Esophagus squamous epithelium (tissue), 4 donors: ENCODE results near the gene SYTL2.

Experiments used
- POLR2A ChIP-seq, 4 donors: fragments of 450-650 bp; IDR thresholded peaks; one replicate each; pipeline ENCODE4 v1.6.1; 2017; ENCODE audit warnings: antibody characterized with exemption in 4 of 4, mild to moderate bottlenecking in 4 of 4, moderate library complexity in 3 of 4
- TF ChIP-seq, protein P1 (sequence below), 6 experiments: fragments of 450-650 bp in 4 of 6; fragments of 200-600 bp in 2 of 6; sonication (generic) in 2 of 6; IDR thresholded peaks; one replicate each; pipeline ENCODE4 v1.5.1; 2016 to 2019; ENCODE audit warnings: antibody characterized with exemption in 6 of 6, mild to moderate bottlenecking in 4 of 6, moderate library complexity in 4 of 6

DNA sequence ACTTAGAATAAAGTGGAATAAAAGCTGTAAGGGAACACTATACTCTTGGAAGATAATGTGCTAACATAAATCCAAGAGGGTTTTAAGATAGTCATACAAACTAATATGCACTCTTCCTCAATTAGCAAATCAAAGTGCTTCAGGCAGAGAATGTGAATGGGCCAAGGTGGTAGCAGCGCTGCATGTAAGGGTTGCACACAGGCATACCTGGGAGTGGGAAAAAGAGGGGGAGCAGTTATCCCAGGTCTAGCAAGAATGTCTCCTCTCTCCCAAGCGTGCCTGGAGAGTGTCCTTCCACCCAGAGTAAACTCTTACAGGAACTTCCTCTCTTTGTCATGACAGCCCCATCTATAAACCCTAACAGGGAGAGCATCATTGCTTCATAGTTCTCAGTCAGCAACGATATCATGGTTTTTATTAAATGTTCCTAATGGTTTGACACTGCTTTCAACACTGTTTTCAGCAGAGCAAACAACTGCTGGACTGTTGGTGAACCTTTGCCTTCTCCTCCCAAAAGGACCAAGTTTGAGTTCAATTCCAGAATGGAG, 61.6 kb downstream of the SYTL2 start:
- TF ChIP-seq, protein P1, sequence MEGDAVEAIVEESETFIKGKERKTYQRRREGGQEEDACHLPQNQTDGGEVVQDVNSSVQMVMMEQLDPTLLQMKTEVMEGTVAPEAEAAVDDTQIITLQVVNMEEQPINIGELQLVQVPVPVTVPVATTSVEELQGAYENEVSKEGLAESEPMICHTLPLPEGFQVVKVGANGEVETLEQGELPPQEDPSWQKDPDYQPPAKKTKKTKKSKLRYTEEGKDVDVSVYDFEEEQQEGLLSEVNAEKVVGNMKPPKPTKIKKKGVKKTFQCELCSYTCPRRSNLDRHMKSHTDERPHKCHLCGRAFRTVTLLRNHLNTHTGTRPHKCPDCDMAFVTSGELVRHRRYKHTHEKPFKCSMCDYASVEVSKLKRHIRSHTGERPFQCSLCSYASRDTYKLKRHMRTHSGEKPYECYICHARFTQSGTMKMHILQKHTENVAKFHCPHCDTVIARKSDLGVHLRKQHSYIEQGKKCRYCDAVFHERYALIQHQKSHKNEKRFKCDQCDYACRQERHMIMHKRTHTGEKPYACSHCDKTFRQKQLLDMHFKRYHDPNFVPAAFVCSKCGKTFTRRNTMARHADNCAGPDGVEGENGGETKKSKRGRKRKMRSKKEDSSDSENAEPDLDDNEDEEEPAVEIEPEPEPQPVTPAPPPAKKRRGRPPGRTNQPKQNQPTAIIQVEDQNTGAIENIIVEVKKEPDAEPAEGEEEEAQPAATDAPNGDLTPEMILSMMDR (IDR thresholded peaks at IDR 0.05): no peak
- TF ChIP-seq POLR2A (IDR thresholded peaks at IDR 0.05): no peak
